GM19438 (cell line): ENCODE results near the gene ARL2BP.

Source experiments
- ATAC-seq: cut with Tn5 transposase; IDR thresholded peaks from one replicate; pipeline ENCODE4 v1.9.1; 2021; ENCODE audit warnings: low read depth; ENCODE audit not compliant: unreplicated experiment

The ARL2BP gene

DNA sequence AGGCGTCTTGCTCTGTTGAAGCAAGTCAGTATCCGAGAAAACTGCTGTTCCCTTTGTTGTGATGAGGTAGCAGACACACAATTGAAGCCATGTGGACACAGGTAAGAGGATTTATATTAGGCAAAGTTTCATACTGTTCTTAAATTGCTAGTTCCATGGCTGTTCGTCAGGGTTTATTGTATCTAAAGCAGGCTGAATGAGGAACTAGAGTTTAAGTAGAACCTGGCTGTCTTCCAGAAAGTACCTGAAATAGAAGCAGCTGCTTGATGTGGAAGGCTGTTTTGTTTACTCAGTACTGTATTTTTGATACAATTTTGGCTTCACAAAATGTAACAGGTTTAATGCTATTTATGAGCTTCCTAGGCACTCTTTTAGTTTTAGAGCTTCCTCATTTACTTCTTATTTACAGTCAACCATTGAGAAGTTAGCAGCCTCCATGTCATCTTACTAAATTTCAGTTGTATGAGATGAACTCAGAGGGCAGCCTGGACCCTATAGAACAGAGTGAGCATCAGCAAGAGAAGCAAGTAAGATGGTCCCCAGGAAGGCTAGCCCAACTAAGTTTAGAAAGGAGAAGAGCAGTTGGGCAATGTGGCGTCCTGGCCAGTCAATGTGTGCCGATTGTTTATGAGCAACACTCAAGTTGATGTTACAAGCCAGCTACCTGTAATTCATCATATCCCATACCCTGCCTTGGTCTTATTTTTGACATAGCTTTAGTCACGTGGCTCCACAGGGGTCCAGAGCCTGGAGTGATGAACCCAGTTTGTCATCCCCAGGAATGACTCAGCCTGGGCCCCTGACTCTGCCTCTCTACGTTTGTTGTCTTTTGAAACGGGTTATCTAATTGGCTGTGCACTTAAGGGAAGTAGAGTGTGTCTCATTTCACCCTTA, 9.7 kb upstream of the ARL2BP start:
- ATAC-seq: no peak

- ATAC-seq: no peak
Measured at GRCh38 chr16:57236022-57236350, 9.1 kb upstream of the ARL2BP start.

- no peak for ATAC-seq
Measured at GRCh38 chr16:57238682-57239081, 6.4 kb upstream of the ARL2BP start.

DNA sequence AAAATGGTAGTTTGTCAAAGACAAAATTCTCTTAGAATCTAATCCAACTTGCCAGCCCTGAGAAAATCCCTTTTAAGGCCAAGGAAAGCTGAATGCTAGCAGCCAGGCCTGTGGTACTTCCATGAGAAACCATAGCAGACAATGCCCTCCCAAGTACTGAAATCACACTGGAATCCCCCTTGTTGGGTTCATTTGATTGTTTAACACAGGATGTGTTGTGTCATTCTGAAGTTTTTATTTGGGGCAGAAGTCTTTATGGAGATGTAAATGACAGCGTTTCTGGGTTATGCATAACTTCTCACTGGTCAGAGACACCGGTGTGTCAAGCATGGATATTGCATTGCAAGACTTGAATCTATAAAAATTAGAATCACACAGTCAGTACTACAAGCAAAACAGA, 6.0 kb upstream of the ARL2BP start:
- no peak for ATAC-seq

GRCh38 chr16:57240851-57241250, 4.2 kb upstream of the ARL2BP start:
- no peak for ATAC-seq

DNA sequence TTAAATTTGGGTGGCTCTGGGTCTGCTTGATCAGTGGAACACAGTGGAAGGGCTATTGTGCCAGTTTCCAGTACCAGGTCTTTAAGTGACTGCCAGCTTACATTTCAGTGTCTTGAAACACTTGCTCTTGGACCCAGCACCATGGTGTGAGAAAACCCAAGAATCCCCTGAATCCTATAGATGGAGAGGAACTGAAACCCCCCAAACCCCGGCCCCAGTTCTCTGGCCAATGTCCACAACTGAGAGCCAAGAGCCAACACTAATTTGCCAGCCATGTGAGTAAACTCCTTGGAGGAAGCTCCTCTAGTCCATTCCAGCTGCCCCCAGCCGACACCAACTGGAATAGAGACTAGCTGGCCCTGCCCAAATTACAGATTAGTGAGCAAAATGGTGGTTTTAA, 2.4 kb upstream of the ARL2BP start:
- no peak for ATAC-seq

- ATAC-seq: peak; percentile 22
Measured at GRCh38 chr16:57244463-57244766, 644 bp upstream of the ARL2BP start.

GRCh38 chr16:57245472-57246113, 534 bp downstream of the ARL2BP start:
- peak; percentile 26 for ATAC-seq

DNA sequence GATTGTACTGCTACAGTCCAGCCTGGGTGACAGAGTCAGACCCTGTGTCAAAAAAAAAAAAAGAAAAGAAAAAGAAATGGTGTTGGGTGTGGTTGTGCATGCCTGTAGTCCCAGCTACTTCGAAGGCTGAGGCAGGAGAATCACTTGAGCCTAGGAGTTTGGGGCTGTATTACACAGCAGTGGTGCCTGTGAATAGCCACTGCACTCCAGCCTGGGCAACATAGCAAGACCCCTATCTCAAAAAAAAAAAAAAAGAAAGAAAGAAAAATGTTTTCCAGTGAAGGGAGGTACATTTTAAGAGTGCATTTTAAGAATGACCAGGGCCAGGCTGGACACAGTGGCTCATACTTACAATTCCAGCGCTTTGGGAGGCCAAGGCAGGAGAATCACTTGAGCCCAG, 6.3 kb downstream of the ARL2BP start:
- ATAC-seq: no peak

- ATAC-seq: no peak
Measured at GRCh38 chr16:57252148-57252721, 7.2 kb downstream of the ARL2BP start.

DNA sequence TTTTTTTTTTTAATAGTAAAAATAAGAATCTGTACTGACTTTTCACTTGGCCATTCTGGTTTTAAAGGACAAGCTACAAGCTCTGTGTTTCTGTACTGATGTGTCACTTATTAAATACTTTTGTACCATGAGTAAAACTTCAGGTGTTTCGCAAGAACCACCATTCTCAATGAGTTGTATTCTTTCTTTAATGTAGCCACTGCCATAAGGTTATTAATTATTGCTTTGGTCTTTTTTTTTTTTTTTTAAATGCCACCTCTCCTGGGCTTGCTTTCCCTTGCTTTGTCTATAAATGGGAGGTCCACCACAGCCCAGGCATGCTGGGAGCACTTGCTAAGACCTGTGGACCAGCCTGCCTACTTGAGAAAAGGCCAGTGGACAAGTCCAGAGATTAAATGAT, 8.4 kb downstream of the ARL2BP start:
- ATAC-seq: no peak

DNA sequence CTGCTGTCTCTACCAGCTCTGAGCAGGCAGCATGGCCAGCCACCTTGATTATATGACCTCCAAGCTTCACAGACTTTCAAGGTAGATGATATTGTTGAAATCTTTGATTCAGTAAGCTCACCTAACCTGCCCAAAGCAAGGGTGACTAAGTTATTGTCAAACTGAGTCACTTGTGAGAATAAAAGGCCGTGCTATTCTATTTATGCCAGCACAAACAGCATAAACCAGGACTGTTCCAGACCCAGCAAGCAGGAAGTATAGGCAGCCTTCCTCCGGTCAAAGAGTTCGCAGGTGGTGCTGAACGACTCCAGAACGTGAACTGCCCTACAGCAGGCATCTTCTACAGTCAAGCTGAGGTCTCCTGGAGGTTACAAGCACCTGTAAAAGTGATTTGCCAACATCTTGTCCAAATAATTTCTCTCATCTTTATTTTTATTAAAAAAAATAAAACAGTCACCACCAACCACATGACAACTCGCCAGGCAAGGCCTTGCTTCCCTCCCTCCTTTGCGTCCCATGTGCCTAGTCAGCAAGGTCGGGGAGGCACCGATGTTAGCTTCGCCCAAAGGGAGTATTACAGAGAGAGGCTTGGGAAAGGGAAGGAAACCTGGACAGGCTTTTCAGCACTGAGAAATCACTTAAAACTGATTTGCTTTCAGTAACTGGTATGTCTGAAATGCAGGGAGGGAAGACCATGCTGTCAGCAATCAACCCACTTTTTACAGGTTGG, 10.8 kb downstream of the ARL2BP start:
- no peak for ATAC-seq

GRCh38 chr16:57256601-57257395, 11.7 kb downstream of the ARL2BP start:
- no peak for ATAC-seq

GRCh38 chr16:57257455-57258070, 12.5 kb downstream of the ARL2BP start:
- no peak for ATAC-seq

- ATAC-seq: no peak
Measured at GRCh38 chr16:57258226-57258909, 13.3 kb downstream of the ARL2BP start.

DNA sequence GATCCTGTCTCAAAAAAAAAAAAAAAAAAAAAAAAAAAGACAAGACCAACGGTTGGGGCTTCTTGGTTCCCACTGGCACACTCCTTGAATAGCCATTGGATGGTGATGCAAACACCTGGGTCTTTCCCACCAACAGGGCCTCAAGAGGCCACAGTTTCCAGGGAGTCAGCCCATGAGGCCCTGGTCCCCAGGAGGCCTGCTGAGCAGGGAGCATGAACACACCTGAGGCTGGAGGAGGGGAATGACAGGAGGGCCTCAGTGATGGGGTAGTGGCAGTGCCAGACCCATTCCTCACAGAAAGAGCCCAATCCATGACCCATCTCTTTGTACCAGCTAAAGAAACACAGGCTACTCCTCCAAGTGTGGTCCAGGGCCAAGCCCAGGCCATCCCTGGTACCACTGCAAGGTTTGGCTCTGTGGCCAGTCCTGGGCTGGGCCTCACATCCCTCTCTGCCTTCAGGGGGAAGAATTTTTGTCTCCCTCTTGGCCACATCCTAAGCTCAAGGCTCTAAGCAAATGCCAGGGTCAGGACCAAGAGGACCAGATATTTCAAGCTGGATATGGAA, 13.9 kb downstream of the ARL2BP start:
- no peak for ATAC-seq

DNA sequence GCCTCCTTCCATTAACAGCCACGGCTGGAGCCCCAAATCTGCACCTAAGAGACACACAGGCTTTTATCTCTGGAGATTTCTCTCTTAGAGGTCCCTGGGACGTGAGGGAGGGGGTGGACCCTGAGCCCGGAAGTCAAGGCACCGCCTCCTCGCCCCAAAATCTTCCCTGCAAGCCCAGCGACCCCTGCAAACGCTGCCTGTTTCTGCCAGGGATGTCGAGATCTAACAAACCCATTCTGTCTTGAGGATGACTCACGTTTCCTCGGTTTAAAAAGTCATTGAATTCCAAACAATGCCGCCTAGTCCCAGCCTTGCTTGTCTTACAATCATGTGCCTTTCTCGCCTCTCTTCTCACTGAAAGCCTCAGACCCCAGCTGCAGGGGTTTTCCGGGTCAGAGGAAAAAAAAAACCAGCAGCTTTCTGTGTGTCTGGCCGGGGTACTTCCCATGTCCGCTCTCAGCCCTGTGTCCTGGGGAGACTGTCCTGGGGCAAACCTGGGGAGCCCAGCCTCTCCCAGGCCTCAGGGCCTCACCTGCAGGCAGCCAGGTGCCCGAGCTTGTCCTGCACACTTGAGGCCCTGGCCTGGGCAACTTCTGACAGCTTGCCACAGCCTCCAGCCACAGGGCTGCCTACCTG, 15.4 kb downstream of the ARL2BP start:
- ATAC-seq: no peak

- no peak for ATAC-seq
Measured at GRCh38 chr16:57261806-57262205, 16.7 kb downstream of the ARL2BP start.
